Stimulated activated CD4-positive, alpha-beta T cell treated with anti-CD3 and anti-CD28 coated beads, TNF-alpha, amount 100 ng/mL, for 1 hour (primary cell): ENCODE results near the gene COL6A1.
"Not testable (repeated sequence)": the region's sequence is repeated elsewhere in the genome, so short reads cannot be mapped to it uniquely, and the experiment has no call there.

Source experiments
- DNase-seq, 3 donors: peaks; one replicate each; pipeline ENCODE4 v3.0.0-alpha.2; 2020; ENCODE audit warnings: low read depth in 3 of 3, low spot score in 1 of 3

Gene COL6A1

DNA sequence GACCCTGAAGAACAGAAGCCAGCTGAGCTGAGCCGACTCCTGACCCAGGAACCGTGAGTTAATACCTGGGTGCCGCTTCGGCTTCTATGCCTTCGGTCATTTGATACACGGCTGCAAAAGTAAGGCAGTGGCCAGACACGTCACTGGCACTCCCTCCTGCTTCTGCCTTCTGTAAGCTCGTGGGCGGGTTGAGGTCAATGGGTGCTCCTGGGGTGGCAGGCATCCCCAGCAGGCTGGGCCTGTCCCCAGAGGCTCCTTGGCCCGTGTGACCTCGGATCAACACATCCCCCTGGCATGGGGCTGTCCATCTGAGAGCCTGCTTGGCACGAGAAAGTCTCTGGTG lies 35.7 kb upstream of the COL6A1 start:
- DNase-seq = no peak

GRCh38 chr21:45947296-45947695 lies 34.3 kb upstream of the COL6A1 start:
- DNase-seq = no peak

DNA sequence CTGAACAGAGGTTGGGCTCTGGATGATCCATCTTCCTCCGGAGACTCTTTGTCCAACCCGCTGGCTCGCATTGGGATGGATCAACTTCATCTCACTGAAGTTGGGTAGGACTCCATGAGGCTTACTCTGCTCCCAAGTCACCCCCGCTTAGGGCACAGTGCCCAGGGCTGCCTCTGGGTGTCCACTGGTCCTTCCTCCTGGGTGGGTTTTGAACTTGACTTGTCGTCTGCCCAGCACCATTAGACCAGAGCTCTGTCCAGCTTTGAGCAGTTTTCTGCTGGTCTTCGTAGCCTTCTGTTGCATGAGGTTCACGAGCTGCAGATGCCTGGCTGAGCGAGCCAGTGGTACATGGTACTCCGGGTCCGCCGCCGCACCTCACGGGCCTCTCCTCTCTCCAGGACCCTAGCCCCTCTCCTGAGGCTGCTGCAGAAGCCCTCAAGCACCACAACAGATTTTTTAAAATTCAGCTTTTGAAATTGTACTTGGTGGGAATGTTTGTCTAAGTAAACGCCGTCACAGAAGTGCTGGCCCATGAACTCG lies 33.8 kb upstream of the COL6A1 start:
- DNase-seq = no peak

DNA sequence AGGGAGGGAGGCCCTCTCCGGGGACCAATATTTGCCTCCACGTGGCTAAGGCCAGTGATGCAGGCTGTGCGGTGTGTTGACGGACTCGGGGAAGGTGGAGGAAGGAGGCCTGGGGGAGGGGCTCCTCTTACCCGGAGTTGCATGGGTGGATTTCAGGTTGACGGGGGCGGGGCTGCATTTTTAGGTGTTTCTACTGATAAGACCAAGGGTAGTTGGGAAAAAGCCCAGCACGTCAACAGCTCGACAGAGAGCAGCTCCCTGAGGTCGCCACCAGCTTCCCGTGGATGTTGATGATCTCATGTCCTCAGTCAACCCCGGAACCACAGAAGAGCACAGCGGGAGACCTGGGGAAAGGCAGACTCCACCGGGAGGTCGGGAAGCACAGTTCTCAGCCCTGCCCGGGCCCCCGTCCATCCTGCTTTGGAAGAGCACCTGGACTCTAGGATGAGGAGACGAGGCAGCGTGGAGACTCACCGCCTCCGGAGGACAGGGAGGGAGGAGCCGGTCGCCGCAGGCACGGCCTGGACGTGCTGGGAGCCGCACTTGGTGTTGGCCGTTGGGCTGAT lies 32.9 kb upstream of the COL6A1 start:
- no peak for DNase-seq

DNA sequence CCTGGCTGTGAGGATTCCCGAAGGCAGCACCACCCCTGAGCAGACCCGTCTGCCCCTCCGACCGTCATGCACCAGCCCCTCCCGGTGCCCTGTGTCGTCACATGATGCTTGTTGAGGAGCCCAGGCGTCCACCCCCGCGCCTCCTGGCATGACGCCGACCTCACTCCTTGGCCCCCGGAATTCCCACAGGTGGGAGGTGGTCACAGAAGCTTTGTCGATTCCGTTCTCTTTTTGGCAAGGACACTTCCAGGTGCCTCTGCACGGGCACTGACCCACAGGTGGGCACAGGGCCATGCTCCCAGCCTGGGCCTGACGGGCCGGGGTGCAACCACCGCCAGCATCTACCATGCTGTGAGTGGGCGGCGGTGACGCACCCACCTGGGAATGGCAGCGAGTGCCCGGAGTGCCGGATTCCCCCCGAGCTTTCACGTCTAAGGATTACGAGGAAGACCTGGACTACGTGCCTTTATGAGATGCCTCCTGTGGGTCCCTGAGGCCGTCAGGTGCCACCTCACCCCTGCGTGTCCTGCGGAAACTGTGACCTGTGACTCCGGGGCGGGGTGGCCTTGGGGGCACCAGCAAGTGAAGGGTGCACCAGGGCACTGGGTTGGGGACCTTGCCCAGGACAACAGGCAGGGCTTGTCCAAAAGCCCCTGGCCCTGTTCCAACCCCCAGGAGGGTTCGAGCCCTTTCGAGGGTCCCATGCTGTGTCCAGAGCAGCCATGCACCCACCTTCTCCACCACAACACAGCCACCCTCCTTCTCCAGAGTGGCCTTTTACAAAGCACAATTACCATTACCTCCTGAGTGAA lies 31.4 kb upstream of the COL6A1 start:
- DNase-seq = no peak

GRCh38 chr21:45950740-45951515 lies 30.6 kb upstream of the COL6A1 start:
- DNase-seq = no peak

DNA sequence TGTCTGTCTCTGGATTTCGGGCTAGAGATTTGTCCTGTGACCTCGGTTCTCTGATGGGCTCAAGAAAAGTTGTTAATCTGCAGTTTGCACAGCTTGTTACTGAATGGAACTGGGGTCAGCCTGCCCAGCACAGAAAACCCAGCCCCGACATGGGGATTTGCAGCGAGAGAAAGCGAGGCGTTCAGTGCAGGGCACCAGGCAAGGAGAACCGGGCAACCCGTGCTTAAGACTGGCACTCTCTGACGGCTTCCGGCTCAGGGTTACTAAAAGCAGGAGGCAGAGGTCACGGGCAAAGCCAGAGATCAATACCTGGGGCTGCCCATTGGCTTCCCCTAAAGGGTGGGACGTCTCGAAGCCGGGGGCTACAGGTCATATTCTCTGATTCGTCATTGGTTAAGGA lies 29.9 kb upstream of the COL6A1 start:
- no peak for DNase-seq

DNA sequence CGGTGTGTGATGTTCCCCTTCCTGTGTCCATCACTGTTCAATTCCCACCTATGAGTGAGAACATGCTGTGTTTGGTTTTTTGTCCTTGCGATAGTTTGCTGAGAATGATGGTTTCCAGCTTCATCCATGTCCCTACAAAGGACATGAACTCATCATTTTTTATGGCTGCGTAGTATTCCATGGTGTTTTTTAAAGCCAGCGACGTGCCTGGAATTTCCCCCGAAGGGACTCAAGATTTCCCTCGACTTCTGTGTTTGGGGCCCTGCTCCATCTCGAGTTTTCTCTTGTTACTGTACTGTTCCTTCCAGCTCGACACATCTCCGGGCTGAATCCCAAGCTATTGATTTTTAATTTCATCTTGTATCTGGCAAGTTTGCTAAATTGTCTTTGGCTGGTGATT lies 29.0 kb upstream of the COL6A1 start:
- DNase-seq = not testable (repeated sequence)

GRCh38 chr21:45952974-45953373 lies 28.6 kb upstream of the COL6A1 start:
- no peak for DNase-seq

DNA sequence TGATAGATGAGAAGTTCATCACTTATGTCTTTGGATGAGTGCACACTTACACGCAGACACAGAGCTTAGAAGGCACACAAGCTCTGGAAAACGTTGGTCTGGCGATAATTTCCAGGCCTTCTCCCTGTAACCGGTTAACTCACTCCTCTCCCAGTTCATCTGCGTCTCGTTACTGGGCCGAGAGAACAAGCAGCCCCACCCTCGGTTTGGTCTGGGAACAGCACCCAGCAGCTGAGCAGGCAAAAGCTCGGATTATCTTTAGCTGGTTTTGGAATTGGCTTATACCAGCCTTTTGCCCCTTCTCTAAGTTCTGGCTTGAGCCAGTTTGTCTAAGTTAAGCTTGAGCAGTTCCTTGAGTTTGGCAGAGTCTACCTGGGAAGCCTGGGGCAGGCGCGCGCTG lies 27.3 kb upstream of the COL6A1 start:
- DNase-seq = no peak

DNA sequence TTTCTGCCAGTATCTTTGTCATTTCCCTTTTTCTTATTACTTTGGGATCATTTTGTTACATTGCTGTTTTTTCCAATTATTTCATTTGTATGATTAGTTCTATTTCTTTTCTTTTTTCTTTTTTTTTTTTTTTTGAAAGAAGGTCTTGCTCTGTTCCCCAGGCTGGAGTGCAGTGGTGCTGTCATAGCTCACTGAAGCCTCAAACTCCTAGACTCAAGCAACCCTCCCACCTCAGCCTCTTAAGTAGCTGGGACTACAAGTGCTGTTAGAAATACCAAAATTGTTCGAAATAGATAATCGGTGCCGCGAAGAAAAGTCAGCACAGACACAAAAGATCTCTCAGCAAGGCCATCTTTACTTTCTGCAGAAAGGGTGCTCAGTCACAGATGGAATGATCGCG lies 26.6 kb upstream of the COL6A1 start:
- no peak for DNase-seq

DNA sequence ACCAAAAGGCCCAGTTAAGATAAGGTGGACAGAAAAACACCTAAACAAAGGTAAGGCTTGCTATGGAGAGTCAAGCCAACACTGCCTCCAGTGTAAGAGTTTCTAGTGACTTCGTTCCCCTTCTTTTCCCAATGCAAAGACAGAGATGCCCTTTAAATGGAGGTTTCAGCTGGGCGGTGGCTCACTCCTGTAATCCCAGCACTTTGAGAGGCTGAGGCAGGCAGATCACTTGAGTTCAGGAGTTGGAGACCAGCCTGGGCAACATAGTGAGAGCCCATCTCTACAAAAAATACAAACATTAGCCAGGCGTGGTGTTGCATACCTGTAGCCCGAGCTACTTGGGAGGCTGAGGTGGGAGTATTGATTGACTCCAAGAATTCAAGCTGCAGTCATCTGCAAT lies 24.0 kb upstream of the COL6A1 start:
- no peak for DNase-seq

DNA sequence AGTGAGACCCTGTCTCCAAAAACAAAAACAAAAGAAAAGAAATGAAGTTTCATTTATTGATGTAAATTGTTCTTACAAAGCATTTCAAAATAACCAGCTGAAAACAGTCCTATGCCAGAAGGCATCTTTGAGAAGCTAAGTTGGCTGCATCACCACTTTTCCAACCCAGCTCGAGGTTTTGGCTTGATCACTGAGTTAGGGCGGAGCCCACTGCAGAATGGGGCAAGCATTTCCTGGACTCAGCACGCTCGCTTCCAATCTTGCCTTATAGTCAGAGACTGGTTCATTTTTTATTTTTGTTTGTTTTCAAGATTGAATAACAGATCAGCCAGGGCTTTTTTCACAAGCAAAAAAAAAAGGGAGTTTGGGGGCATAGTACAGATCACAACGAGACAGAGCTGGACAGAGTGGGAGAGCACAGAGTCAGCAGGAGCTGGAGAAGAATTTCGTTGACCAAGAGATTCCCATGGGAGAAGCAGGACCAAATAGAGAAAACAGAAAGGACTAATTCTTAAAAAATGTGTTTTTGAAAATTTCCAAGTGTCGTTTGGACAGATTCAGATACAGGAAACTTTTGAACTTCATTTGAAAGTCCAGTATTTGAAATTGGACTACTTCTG lies 23.5 kb upstream of the COL6A1 start:
- DNase-seq = no peak

DNA sequence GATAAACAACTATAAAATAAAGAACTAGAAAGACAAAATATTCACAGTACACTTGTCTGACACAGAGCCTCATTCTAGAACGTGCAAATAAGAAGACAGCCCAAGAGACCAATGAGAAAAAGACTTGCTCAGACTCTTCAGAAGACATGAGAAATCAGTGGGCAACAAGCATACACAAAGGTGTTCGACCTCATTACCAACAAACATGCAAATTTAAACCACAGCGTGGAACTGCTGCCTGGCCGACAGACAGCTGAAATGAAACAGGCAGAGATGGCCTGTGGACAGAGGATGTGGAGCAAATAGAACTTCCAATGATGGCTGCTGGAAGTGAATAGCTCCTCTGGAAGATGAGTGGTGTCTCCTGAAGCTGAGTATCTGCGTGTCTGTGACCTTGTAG lies 22.4 kb upstream of the COL6A1 start:
- DNase-seq = no peak

DNA sequence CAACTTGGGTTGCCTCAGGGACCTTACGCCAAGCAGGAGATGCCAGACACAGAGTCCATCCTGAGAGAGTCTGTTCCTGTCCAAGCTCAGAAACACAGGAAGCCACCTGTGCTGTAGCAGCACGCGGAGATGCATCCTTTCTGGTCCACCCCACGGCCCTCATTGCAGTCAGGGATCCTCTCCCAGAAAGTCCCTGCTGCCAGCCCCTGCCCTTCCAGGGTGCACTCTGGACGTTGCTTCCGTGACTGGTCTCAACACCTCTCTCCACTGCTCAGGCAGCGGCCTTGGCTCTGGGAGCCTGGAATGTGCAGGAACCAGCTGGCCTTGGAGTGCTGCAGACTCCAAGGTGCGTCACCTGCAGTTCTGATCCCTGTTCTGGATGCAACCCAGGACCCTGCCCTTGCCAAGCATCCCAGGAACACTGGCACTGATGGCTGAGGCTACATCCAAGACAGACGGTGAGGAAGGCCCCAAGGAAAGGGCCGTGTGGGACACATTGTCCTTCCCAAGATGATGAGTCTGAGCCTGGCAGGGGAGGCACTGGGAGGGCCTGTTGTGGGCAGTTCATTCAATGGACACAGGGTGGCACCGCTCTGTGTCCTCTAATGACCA lies 21.7 kb upstream of the COL6A1 start:
- DNase-seq = no peak

GRCh38 chr21:45961408-45961807 lies 20.2 kb upstream of the COL6A1 start:
- DNase-seq = not testable (repeated sequence)

DNA sequence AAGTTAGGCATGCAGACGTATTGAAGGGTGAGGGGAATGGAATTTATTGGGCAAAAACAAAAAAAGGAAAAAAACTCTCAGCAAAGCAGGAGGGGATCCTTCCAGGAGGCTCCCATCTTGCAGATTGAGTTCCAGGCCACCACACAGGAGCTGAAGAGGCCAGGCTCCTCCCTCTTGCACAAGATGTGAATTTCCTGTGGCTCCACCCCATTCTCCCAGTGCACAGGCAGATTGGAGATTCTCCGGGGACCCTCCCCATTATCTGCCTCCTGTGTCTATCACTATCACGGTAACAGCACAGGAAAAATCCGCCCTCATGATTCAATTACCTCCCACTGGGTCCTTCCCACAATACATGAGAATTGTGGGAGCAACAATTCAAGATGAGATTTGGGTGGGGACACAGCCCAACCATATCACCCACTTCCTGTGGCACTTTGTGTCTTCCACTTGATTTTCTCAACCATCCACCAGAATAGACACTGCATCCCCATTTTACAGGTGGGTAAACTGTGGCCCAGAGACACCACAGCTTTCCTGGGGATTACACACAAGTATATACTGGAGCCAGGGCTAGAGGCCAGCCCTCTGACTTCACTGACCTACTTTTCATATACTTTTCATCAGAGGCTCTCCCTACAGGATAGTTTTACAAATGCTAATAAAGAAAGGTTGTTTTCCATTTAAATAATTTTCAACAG lies 18.9 kb upstream of the COL6A1 start:
- DNase-seq = no peak

DNA sequence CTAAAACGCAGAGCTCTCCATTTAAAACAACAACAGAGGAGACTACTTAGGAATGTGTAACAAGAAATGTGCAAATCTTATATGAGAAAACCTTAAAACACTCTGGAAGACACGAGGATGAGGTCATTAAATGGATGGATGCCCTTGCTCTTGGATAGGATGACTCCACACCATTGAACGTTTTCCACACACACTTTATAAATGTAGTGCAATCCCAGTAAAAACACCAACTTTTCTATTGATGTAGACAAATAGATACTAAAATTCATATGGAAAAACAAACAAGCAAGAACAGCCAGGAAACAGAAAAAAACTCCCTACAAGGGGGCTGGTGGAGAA lies 18.4 kb upstream of the COL6A1 start:
- no peak for DNase-seq

DNA sequence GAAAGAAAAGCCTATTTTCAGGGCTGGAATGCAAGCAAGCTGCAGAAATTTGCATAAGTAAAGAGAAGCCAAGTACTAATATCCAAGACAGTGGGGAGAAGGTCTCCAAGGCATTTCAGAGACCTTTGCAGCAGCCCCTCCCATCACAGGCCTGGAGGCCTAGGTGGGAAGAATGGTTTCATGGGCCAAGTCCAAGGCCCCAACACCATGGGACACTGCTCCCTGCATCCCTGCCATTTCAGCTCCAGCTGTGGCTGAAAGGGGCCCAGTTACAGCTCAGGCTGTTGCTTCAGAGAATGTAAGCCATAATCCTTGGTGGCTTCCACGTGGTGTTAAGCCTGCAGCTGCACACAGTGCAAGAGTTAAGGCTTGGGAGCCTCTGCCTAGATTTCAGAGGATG lies 16.9 kb upstream of the COL6A1 start:
- DNase-seq = no peak

DNA sequence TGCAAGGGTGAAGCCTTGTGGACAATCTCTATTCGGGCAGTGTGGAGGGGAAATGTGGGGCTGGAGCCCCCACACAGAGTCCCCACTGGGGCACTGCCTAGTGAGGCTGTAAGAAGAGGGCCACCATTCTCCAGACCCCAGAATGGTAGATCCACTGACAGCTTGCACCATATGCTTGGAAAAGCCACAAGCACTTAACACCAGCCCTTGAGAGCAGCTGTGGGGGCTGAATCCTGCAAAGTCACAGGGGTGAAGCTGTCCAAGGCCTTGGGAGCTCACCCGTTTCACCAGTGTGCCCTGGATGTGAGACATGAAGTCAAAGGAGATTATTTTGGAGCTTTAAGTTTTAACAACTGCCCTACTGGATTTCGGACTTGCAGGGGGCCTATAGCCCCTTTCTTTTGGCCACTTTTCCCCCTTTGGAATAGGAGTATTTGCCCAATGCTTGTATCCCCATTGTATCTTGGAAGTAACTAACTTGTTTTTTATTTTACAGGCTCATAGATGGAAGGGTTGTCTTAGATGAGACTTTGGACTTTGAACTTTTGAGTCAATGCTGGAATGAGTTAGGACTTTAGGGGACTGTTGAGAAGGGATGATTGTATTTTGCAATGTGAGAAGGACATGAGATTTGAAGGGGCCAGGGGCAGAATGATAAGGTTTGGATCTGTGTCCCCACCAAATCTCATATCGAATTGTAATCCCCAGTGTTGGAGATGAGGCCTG lies 16.3 kb upstream of the COL6A1 start:
- no peak for DNase-seq
